Measurements from ENCODE around the gene SOAT1.

The SOAT1 gene

GRCh38 chr1:179302070-179302469 is 8.5 kb downstream of the SOAT1 start:
- H2AK5ac ChIP-seq (ENCODE audit: low read depth, low read length) = no peak overlapping the region
- H3K36me3 ChIP-seq (replicated peaks in 1 of 2; ENCODE audit: control insufficient read depth in 2 of 2, insufficient read depth in 2 of 2, low read length in 2 of 2) = peaks cover 0 to 44% of the 10 kb centered on the region in 2 donors
- H2BK5ac ChIP-seq (ENCODE audit: low read length) = no peak overlapping the region
- no peak for DNase-seq (ENCODE audit: low spot score)
- H3K9me3 ChIP-seq (replicated peaks in 1 of 2; ENCODE audit: control insufficient read depth in 2 of 2, insufficient read depth in 1 of 2, low read depth in 1 of 2, low read length in 2 of 2) = no peaks in the 10 kb centered on the region
- H3K18ac ChIP-seq (ENCODE audit: low read length) = no peak overlapping the region
- no peak overlapping the region for H4K8ac ChIP-seq (ENCODE audit: low read depth, low read length)
- no peak overlapping the region for H2BK12ac ChIP-seq (ENCODE audit: low read length)
- no peaks in the 10 kb centered on the region for H3K27me3 ChIP-seq (ENCODE audit: control insufficient read depth in 3 of 3, insufficient read depth in 3 of 3, low read depth in 1 of 3, low read length in 3 of 3)
- H2AFZ ChIP-seq (ENCODE audit: low read length) = no peak overlapping the region
- no peaks in the 10 kb centered on the region for H3K79me1 ChIP-seq (ENCODE audit: low read depth, low read length)
- H3K27ac ChIP-seq (replicated peaks; ENCODE audit: low read length) = no peak overlapping the region
- H4K91ac ChIP-seq (ENCODE audit: low read depth, low read length, poor library complexity) = no peak overlapping the region
- no CpG with 5 or more reads among the region's 3 CpGs for WGBS, 2 donors (ENCODE audit: extremely low coverage in 2 of 2, insufficient read length in 2 of 2, insufficient replicate concordance in 1 of 2)
- H3K4me1 ChIP-seq (ENCODE audit: control insufficient read depth in 2 of 2, insufficient read depth in 1 of 2, low read depth in 1 of 2, low read length in 2 of 2) = no peaks in the 10 kb centered on the region
- H2BK120ac ChIP-seq (ENCODE audit: low read depth, low read length) = no peak overlapping the region
- H3K4ac ChIP-seq (ENCODE audit: low read length) = no peak overlapping the region
- no peak overlapping the region for H3K4me3 ChIP-seq (ENCODE audit: low read length in 2 of 2)
- no peak overlapping the region for H3K14ac ChIP-seq (ENCODE audit: low read length)
- H3K23ac ChIP-seq (ENCODE audit: low read depth, low read length, poor library complexity) = no peak overlapping the region
- no peak overlapping the region for H3K9ac ChIP-seq (ENCODE audit: low read depth, low read length, poor library complexity)
- H3K4me2 ChIP-seq (ENCODE audit: insufficient read depth, low read length, poor library complexity, severe bottlenecking) = no peak overlapping the region
- no peak overlapping the region for H2BK15ac ChIP-seq (ENCODE audit: low read length)

- Histone ChIP-seq H3K27me3 (ENCODE audit: control insufficient read depth in 3 of 3, insufficient read depth in 3 of 3, low read depth in 1 of 3, low read length in 3 of 3) (no peaks in the 10 kb centered on the region), H3K4ac (ENCODE audit: low read length) (no peak overlapping the region), H3K23ac (ENCODE audit: low read depth, low read length, poor library complexity) (no peak overlapping the region), H2BK120ac (ENCODE audit: low read depth, low read length) (no peak overlapping the region), H2AK5ac (ENCODE audit: low read depth, low read length) (no peak overlapping the region), H4K91ac (ENCODE audit: low read depth, low read length, poor library complexity) (no peak overlapping the region), H3K27ac (replicated peaks; ENCODE audit: low read length) (no peak overlapping the region), H3K4me3 (ENCODE audit: low read length in 2 of 2) (no peak overlapping the region), H3K9me3 (replicated peaks in 1 of 2; ENCODE audit: control insufficient read depth in 2 of 2, insufficient read depth in 1 of 2, low read depth in 1 of 2, low read length in 2 of 2) (no peaks in the 10 kb centered on the region), H3K79me1 (ENCODE audit: low read depth, low read length) (no peaks in the 10 kb centered on the region), H3K18ac (ENCODE audit: low read length) (no peak overlapping the region), H2BK15ac (ENCODE audit: low read length) (no peak overlapping the region), H3K14ac (ENCODE audit: low read length) (no peak overlapping the region), H3K4me2 (ENCODE audit: insufficient read depth, low read length, poor library complexity, severe bottlenecking) (no peak overlapping the region), H4K8ac (ENCODE audit: low read depth, low read length) (no peak overlapping the region), H3K36me3 (replicated peaks in 1 of 2; ENCODE audit: control insufficient read depth in 2 of 2, insufficient read depth in 2 of 2, low read length in 2 of 2) (peaks cover 0 to 55% of the 10 kb centered on the region in 2 donors), H2BK5ac (ENCODE audit: low read length) (no peak overlapping the region), H2BK12ac (ENCODE audit: low read length) (no peak overlapping the region), H3K9ac (ENCODE audit: low read depth, low read length, poor library complexity) (no peak overlapping the region), H3K4me1 (ENCODE audit: control insufficient read depth in 2 of 2, insufficient read depth in 1 of 2, low read depth in 1 of 2, low read length in 2 of 2) (no peaks in the 10 kb centered on the region), H2AFZ (ENCODE audit: low read length) (no peak overlapping the region)
- DNase-seq (ENCODE audit: low spot score) = no peak
- WGBS, 2 donors (ENCODE audit: extremely low coverage in 2 of 2, insufficient read length in 2 of 2, insufficient replicate concordance in 1 of 2) = no CpG with 5 or more reads among the region's 3 CpGs
Measured at GRCh38 chr1:179303200-179303785, 9.7 kb downstream of the SOAT1 start.

- Histone ChIP-seq H3K18ac (ENCODE audit: low read length) (no peak overlapping the region), H3K36me3 (replicated peaks in 1 of 2; ENCODE audit: control insufficient read depth in 2 of 2, insufficient read depth in 2 of 2, low read length in 2 of 2) (peaks cover 0 to 61% of the 10 kb centered on the region in 2 donors), H3K4me2 (ENCODE audit: insufficient read depth, low read length, poor library complexity, severe bottlenecking) (no peak overlapping the region), H3K4me1 (ENCODE audit: control insufficient read depth in 2 of 2, insufficient read depth in 1 of 2, low read depth in 1 of 2, low read length in 2 of 2) (no peaks in the 10 kb centered on the region), H3K9me3 (replicated peaks in 1 of 2; ENCODE audit: control insufficient read depth in 2 of 2, insufficient read depth in 1 of 2, low read depth in 1 of 2, low read length in 2 of 2) (no peaks in the 10 kb centered on the region), H2AK5ac (ENCODE audit: low read depth, low read length) (no peak overlapping the region), H3K27ac (replicated peaks; ENCODE audit: low read length) (no peak overlapping the region), H3K27me3 (ENCODE audit: control insufficient read depth in 3 of 3, insufficient read depth in 3 of 3, low read depth in 1 of 3, low read length in 3 of 3) (no peaks in the 10 kb centered on the region), H3K4me3 (ENCODE audit: low read length in 2 of 2) (no peak overlapping the region), H2BK120ac (ENCODE audit: low read depth, low read length) (no peak overlapping the region), H2BK5ac (ENCODE audit: low read length) (no peak overlapping the region), H3K79me1 (ENCODE audit: low read depth, low read length) (no peaks in the 10 kb centered on the region), H2BK12ac (ENCODE audit: low read length) (no peak overlapping the region), H3K14ac (ENCODE audit: low read length) (no peak overlapping the region), H3K9ac (ENCODE audit: low read depth, low read length, poor library complexity) (no peak overlapping the region), H4K91ac (ENCODE audit: low read depth, low read length, poor library complexity) (no peak overlapping the region), H3K23ac (ENCODE audit: low read depth, low read length, poor library complexity) (no peak overlapping the region), H3K4ac (ENCODE audit: low read length) (no peak overlapping the region), H2BK15ac (ENCODE audit: low read length) (no peak overlapping the region), H4K8ac (ENCODE audit: low read depth, low read length) (no peak overlapping the region), H2AFZ (ENCODE audit: low read length) (no peak overlapping the region)
- WGBS, 2 donors (ENCODE audit: extremely low coverage in 2 of 2, insufficient read length in 2 of 2, insufficient replicate concordance in 1 of 2) = no CpG with 5 or more reads among the region's 1 CpG
- no peak for DNase-seq (ENCODE audit: low spot score)
Measured at GRCh38 chr1:179305450-179305849, 11.9 kb downstream of the SOAT1 start.

GRCh38 chr1:179310291-179310690 is 16.7 kb downstream of the SOAT1 start:
- Histone ChIP-seq H3K14ac (ENCODE audit: low read length) (no peak overlapping the region), H2AK5ac (ENCODE audit: low read depth, low read length) (no peak overlapping the region), H2BK120ac (ENCODE audit: low read depth, low read length) (no peak overlapping the region), H3K9me3 (replicated peaks in 1 of 2; ENCODE audit: control insufficient read depth in 2 of 2, insufficient read depth in 1 of 2, low read depth in 1 of 2, low read length in 2 of 2) (no peaks in the 10 kb centered on the region), H3K23ac (ENCODE audit: low read depth, low read length, poor library complexity) (no peak overlapping the region), H3K4me3 (ENCODE audit: low read length in 2 of 2) (no peak overlapping the region), H3K79me1 (ENCODE audit: low read depth, low read length) (peaks cover 1% of the 10 kb centered on the region), H3K4me1 (ENCODE audit: control insufficient read depth in 2 of 2, insufficient read depth in 1 of 2, low read depth in 1 of 2, low read length in 2 of 2) (no peaks in the 10 kb centered on the region), H3K9ac (ENCODE audit: low read depth, low read length, poor library complexity) (no peak overlapping the region), H3K4me2 (ENCODE audit: insufficient read depth, low read length, poor library complexity, severe bottlenecking) (no peak overlapping the region), H3K4ac (ENCODE audit: low read length) (no peak overlapping the region), H4K91ac (ENCODE audit: low read depth, low read length, poor library complexity) (no peak overlapping the region), H2BK15ac (ENCODE audit: low read length) (no peak overlapping the region), H3K18ac (ENCODE audit: low read length) (no peak overlapping the region), H2BK5ac (ENCODE audit: low read length) (no peak overlapping the region), H2BK12ac (ENCODE audit: low read length) (no peak overlapping the region), H3K36me3 (replicated peaks in 1 of 2; ENCODE audit: control insufficient read depth in 2 of 2, insufficient read depth in 2 of 2, low read length in 2 of 2) (peaks cover 0 to 56% of the 10 kb centered on the region in 2 donors), H3K27ac (replicated peaks; ENCODE audit: low read length) (no peak overlapping the region), H4K8ac (ENCODE audit: low read depth, low read length) (no peak overlapping the region), H2AFZ (ENCODE audit: low read length) (no peak overlapping the region), H3K27me3 (ENCODE audit: control insufficient read depth in 3 of 3, insufficient read depth in 3 of 3, low read depth in 1 of 3, low read length in 3 of 3) (no peaks in the 10 kb centered on the region)
- no peak for DNase-seq (ENCODE audit: low spot score)
- no CpG with 5 or more reads among the region's 3 CpGs for WGBS, 2 donors (ENCODE audit: extremely low coverage in 2 of 2, insufficient read length in 2 of 2, insufficient replicate concordance in 1 of 2)

All from neuronal stem cell (in vitro differentiated cells).